AG20443 (cell line): ENCODE results near the gene EMP3.
"Not testable (repeated sequence)": the region's sequence is repeated elsewhere in the genome, so short reads cannot be mapped to it uniquely, and the experiment has no call there.

Experiments used
- DNase-seq: peaks from one replicate; pipeline ENCODE4 v3.0.0; 2012; ENCODE audit warnings: low spot score, mixed read lengths

Gene EMP3

DNA sequence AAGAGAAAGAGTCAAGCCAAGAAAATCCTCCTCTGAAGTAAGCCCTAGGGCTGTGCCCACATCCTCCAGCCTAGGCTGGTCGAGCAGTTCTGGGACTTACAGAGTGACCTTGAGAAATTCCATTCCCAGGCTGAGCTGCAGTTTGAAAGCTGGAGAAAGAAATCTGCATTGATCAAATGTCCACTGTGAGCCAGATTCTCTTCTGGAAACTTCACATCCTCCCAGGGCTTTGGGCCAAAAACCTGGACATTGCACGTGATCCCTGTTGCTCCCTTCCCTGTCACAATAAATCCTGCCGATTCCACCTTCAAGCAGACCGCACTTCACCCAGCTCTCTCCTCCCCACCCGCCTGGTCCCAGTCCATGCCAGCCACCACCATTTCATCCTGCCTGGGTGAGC, 22.7 kb downstream of the EMP3 start:
- no peak for DNase-seq

DNA sequence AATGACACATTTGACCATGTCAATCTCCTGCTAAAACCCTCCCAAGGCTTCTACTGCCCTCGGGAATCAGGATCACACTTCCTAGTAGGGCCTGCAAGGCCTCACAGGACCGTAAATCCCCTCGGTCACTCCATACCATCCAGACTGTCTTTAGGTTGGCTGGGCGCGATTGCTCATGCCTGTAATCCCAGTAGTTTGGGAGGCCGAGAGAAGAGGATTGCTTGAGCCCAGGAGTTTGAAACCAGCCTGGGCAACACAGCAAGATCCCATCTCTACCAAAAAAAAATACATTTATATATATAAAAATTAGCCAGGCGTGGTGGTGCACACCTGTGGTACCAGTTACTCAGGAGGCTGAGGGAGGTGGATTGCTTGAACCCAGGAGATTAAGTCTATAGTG, 23.4 kb downstream of the EMP3 start:
- DNase-seq, result no peak

DNA sequence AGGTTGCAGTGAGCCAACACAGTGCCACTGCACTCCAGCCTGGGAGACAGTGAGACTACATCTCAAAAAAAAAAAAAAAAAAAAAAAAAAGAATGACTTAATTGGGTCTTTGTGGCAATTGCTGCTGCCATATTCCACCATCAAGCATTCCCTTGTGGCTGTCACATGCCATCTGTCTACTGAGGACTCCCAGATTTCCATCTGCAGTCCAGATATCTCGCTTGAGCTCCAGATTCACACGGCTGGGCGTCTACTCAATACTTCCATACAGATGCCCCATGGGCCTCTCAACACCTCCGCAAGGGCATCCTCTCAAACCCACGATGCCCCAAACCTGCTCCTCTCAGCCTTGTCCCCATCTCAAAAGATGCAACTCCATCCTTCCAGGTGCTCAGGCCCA, 25.5 kb downstream of the EMP3 start:
- DNase-seq, result no peak

DNA sequence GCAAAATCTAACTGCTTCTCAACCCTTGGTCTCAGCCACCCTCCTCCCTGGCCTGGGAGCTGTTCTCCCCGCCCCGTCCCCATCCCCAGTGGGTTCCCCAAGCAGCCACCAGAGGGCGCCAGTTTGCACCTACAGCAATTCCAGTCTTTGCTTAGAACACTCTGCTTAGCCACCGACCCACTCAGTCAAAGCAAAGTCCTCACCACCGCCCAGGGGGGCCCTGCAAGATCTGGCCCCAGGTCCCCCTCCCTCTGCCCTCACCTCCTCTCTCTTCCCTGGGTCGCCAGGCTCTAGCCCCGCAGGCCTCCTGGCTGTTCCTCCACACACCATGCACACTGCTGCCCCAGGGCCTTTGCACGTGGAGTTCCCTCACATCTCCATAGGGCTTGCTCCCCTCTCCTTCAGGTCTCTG, 26.0 kb downstream of the EMP3 start:
- peak; percentile 77 for DNase-seq

DNA sequence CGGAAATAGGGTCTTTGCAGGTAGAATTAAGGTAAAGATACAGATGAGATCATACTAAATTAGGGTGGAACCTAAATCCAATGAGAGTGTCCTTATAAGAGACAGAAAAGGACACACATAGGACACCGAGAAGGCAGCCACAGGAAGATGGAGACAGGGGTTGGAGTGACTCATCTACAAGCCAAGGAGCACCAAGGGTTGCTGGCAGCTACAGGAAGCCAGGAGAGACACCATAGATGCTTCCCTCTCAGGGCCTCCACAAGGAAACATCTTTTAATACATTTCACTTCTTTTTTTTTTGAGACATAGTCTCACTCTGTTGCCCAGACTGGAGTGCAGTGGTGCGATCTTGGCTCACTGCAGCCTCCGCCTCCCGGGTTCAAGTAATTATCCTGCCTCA, 28.3 kb downstream of the EMP3 start:
- no peak for DNase-seq

DNA sequence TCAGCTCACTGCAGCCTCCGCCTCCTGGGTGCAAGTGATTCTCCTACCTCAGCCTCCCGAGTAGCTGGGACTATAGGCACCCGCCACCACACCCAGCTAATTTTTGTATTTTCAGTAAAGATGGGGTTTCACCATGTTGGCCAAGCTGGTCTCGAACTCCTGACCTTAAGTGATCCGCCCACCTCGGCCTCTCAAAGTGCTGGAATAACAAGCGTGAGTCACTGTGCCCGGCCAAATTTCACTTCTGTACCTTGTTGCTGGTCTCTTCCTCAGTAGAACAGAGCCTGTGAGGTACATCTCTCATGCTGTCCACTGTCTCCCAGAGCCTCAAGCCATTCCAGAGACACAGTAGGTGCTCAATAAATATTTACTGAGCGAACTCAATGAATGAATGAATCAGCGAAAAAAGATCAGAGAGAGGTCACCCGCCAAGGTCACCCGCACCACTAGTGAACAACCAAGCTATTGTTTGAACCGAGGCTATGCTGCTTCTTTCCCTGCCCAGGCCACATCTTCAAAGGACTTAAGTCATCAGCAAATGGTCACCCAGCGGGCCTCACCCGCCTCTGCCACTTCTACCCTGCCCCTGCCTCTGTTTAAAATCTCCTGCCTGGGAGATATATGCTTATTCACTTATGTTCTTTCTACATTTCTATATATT, 29.1 kb downstream of the EMP3 start:
- no peak for DNase-seq

DNA sequence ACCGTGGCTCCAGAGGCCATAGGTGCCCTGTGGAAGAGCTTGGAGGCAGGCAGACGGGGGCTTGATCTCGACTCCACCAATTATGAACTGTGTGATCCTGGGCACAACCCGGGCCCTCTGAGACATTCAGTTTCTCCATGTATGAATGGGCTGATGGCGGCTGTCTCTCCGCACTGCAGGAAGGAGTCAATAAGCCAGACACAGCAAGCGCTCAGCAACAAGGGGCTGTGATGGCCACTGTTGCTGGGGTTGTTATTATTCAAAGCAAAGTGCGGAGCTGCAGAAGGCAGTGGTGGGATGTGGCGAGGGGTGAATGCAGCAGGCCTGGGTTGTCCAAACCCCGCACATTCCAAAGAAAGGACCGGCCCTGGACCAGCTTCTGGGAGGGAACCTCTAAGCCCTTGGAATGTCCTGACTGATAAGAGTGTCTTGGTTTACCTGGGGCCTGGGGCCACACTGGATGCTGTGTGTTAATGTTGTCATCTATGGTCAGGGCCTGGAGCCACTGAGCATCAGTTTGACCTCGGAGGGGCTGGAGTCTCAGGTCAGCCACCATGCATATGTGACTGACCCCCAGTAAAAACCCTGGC, 30.1 kb downstream of the EMP3 start:
- DNase-seq, result no peak

DNA sequence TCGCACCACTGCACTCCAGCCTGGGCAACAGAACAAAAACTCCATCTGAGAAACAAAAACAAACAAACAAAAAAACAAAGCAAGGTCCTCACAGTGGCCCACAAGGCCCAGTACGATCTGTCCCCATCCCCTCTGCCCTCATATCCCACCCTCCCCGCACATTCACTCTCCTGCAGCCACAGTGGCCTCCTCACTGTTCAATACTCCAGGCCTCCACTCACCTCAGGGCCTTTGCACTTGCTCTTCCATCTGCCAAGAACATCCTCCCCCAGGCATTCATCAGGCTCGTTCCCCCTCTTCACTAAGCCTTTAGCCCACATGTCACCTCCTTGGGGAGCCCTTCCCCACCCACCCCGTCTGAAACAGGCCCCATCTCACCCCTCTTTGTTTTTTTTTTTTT, 33.8 kb downstream of the EMP3 start:
- DNase-seq, result no peak

DNA sequence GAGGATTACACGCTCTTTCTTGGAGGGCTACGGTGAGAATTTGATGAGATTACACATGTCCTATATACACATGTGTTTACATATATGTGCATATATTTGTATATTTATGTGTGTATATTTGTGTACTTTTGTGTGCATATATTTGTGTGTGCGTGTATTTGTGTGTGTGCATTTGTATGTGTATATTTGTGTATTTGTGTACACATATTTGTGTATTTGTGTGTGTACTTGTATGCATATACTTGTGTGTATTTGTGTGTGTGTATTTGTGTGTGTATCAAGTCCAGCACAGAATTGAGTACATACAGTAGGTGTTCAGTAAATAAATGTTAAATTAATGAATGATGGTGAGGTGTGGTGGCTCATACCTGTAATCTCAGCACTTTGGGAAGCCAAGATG, 36.6 kb downstream of the EMP3 start:
- DNase-seq, result no peak

DNA sequence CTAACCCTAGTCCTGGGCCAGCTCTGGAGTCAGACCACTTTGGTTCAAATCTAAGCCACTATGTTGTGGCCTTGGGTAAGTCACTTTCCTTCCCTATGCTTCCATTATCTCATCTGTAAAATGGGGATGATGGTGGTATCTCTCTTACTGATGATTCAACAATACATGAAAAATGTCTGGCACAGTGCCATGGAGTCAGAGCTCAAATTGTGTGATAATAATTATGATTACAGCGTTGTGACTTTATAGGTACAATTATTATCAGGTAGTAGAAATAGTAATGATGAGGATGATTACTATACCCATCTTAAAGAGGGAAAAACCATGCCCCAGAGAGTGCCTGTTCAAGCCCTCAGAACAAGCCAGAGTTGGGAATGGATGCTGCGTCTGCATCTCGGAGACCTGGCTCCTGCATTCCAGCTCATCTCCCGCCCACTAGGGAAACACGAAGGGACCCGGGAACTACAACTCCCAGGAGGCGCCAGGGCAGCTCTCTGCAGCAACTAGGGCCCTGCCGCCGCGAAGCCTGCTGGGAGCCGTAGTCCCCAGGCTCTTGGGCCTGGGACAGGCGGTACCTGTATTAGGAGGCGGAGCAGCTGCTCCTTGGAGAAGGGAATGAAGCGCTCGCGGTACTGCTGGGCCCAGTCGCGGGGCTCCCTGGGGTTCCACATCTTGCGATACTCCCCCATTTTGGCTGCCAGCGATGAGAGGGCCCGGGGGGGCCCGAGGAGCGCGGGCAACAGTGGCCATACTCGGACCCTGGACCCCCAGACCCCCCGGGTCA, 37.6 kb downstream of the EMP3 start:
- DNase-seq, result peak; percentile 94

DNA sequence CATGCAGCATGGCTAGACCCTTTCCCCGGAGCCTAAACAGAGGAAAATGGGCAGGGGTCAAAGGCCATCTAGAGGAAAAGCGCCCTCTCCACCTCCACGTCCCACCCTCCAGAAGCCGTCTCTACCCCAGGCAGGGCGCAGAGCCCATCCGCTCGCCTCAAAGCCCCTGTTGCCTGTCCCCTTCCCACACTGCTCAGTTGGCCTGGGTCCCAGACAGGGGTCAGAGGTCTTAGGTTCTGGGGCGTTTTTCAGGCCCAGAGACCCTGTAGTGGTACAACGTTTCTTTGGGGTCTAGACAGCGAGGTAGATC, 38.1 kb downstream of the EMP3 start:
- no peak for DNase-seq

DNA sequence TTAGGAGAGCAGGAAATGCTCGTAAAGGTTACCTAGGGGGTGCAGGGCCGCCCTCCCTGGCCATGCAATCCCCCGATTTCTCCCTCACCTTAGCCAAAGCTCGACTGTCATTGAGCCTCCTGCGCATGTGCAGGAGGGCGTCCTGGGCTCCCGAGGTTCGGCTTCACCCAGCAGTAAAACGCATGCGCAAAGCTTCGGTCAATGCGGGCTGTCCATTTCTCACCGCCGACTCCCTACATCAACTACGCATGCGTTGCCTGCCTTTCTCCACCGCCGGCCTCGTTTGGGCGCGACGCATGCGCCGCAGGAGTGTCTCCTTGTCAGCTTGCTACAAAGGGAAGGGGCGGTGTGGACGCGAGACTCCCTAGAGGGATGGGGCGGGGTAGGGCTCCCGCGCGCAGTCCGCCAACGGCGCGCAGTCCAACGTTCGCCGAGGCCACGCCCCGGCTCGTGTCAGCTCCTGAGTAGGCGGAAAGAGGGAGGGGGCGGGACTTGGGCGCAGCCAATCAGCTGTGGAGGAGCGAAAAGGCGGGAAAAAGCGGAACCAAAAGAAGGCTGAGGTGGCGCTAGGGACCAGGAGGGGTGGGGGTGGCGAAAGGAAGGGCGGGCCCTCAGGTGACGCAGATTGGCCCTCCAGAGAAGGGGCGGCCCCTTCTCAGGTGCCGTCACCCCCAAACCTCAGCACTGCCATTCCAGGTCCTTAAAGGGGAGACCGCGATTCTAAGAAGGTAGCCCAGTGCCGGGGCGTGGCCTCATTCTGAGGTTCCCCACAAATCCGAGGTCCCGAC, 38.7 kb downstream of the EMP3 start, which contains the start of the genes SYNGR4 and TMEM143:
TSS of gene SYNGR4 (plus strand) at position 558 of the 788 bp plus-strand sequence. CDS start 1,476 bp downstream, outside the sequence.
TSS of gene TMEM143 (minus strand) at position 131 of the 788 bp plus-strand sequence. CDS start at position 111, 20 bp downstream.
- DNase-seq, result peak; percentile 100

DNA sequence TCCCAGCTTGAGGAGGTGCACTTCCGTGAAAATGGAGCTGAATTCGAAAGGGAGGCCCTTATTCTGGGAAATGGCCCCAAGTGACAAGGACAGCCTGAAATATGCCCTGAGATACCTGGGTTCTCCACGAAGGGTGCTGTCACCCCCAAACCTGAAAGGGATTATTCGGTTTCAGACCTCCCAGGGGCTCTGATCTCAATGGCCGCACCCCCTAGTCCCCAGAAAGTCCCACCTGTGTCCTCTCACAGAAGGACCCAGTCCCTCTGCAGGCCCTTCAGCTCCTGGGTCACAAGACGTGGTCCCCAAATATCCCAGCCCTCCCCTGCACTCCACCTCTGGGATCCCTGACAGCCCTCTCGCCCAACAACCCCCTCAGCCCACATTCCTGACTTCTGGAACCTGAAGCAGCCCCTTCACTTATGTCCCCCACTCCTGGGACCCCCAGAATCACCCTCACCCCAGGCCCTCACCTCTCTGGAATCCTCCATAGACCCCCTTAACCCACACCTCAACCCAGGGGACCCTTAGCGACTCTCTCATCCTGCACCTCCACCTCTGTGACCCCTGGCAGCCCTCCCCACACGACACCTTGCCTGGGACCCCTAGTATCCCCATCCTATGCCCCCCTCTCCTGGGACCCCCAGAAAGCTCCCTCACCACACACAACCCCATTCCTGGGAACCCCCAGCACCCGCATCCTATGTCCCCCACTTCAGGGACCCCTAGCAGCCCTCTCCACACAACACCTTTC, 39.4 kb downstream of the EMP3 start:
- DNase-seq, result no peak

DNA sequence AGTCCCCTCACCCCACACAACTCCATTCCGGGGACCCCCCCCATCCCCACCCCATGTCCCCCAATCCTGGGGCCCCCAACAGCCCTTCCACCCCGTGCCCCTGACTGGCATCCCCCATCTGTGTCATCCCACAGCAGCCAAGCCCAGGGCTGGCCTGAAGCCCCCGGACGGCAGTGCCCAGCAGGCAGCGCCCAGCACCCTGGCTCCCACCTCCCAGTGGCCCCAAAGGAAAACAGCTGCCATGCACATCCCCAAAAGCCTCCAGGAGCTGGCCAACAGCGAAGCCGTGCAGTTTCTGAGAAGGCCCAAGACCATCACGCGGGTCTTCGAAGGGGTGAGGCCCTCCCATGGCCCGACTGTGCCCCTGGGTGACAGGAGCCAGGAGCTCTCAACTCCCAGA, 40.2 kb downstream of the EMP3 start:
- DNase-seq, result no peak

DNA sequence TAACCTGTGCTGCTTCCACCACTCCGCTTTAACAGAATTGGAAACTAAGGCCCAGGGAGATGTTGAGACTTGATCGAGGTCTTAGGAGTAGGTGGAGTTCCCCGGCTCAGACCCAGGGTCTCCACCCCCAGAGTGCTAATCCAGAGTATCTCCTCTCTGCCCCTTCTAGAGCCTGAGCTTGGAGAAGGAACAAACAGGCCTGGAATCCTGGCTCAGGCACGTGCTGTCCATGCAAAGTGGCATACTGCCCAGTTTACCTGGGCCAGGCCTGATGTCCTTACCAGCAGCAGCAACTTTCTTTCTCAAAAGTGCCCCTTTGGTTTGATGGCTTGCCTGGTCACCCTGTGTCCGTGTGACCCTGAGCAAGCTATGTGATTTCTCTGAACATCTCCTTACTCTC, 42.5 kb downstream of the EMP3 start:
- no peak for DNase-seq

DNA sequence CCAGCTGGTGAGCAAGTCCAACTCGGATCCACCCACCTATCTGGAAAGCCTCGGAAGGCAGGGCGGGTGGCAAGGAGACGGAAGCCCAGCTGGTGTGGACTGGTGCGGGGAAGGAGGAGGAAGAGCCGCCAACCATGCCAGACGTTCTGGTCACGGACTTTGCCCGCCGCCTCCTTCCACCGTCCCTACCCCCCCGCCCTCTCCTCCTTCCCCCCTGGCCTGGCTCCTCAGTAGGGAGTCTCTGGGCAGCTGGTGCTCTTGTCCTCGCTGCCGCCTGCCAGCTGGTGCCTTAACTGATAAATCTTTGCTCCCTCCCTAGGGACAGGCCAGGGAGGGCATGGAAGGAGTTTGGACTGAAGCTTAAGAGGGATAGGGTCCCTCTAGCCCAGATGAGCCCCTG, 43.6 kb downstream of the EMP3 start:
- no peak for DNase-seq

DNA sequence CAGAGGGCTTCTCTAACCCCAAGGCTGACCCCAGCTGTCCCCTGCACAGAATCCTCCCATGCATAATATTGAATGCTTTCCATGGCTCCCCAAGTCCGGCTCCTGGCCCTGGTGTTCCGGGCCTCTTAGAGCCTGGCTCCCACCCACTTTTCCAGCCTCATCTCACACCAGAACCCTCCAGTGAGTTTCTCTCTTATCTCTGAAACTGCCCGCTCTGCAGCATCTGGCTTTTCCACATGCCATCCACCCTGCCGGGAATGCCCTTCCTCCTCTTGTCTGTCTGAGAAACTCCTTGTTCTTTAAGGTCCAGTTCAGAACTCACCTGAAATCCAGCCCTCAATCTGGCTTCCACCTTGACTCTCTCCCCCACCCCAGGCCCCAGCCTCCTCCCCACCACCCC, 45.6 kb downstream of the EMP3 start:
- DNase-seq, result no peak

DNA sequence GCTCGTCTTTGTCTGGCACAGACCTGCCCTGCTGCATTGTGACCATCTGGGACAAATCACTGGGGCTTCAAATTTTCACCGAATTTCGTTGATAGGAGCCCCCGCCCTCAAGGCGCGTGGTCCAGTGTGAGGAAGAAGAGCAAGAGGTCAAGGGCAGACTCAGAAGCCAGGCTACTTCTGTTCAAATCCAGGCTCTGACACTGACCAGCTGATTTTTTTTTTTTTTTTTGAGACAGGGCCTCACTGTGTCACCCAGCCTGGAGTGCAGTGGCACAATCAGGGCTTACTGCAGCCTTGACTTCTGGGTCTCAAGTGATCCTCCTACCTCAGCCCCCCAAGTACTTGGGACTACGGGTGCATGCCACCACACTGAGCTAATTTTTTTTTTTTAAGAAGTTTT, 46.0 kb downstream of the EMP3 start:
- no peak for DNase-seq

DNA sequence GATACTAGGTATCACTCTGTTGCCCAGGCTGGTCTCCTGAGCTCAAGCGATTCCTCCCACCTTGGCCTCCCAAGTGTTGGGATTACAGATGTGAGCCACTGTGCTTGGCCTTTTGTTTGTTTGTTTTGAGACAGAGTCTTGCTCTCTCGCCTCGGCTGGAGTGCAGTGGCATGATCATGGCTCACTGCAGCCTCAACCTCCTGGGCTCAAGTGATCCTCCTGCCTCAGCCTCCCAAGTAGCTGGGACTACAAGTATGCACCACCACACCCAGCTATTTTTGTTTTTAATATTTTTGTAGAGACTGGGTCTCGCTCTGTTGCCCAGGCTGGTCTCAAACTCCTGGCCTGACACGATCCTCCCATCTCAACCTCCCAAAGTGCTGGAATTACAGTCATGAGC, 46.4 kb downstream of the EMP3 start:
- not testable (repeated sequence) for DNase-seq

DNA sequence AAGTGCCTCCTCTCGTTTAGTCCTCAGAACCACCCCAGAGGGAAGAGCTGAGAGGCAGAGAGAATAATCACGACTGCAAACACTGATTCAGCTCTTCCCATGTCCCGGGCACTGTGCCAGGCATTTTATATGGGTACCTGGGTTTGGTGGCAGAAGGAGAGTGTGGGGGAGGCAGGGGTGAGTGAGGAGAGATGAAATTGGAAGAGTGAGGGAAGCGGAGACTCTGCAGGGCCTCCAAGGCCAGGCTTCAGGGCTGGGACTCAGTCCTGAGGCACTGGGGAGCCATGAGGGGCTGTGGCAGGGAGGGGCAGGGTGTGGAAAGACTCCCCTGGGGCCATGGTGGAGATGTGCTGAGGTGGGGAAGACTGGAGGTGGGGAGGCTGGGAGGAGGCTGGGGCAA, 47.6 kb downstream of the EMP3 start:
- no peak for DNase-seq

DNA sequence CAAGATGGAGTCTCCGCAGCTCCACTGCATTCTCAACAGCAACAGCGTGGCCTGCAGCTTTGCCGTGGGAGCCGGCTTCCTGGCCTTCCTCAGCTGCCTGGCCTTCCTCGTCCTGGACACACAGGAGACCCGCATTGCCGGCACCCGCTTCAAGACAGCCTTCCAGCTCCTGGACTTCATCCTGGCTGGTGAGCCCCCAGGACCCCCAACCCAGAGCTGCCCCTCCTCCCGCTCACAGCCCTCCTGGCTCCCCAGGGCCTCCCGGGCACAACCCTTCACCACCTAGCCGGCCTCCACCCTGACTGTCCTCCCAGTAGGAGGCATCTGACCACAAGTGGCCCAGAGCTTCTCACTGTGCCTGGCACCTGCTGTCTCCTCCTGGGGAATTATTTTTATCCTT, 48.2 kb downstream of the EMP3 start:
- DNase-seq, result no peak

DNA sequence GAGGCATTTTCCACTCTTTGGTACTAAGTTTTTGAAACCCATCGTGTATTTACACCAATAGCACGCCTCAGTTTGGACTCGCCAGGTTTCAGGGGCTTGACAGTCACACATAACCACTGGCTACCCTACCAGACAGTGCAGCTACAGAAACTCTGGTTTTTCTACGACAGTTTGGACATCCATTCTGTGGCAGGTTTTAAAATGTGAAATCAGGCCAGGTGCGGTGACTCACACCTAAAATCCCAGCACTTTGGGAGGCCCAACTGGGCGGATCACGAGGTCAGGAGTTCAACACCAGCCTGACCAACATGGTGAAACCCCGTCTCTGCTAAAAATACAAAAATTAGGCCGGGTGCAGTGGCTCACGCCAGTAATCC, 52.8 kb downstream of the EMP3 start:
- no peak for DNase-seq
